Erythroblast (primary cell): ENCODE measurements around the gene IQSEC1.

ENCODE experiments used
- GATA1 ChIP-seq: IDR thresholded peaks from 2 replicates; pipeline ENCODE4 v1.6.1; 2011; ENCODE audit warnings: low read depth, mild to moderate bottlenecking, control low read depth, low read length, moderate library complexity
- POLR2A ChIP-seq: IDR thresholded peaks from 2 replicates; pipeline ENCODE4 v1.6.1; 2011; ENCODE audit warnings: mild to moderate bottlenecking, low read length

DNA sequence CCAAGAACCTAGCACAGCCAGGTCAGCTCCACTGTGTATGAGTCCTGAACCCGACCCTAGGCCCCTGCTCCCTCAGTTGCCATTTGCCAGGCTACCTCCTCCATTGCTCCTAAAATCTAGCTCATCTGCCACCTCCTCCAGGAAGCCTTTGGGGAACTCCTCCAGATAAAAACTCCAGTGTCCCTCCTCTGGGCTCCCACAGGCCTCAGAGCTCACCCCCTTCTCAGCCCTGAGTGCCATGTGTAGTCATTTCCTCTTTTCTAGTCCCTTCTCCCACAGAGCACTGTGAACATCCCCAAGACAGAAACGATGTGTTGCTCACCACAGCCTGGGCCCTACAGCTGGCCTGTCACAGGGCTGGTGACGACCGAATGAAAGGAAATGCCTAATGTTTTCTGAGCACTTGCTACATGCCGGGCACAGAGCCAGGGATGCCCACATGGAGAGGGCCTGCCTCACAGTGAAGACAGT lies 61.0 kb downstream of the IQSEC1 start:
- TF ChIP-seq POLR2A = peak; percentile 18
- no peak for TF ChIP-seq GATA1
